ENCODE results near the gene CACNA2D1.
"Not testable (repeated sequence)": the region's sequence is repeated elsewhere in the genome, so short reads cannot be mapped to it uniquely, and the experiment has no call there.

The CACNA2D1 gene

GRCh38 chr7:82393840-82394220 is 49.7 kb downstream of the CACNA2D1 start:
- no peak for DNase-seq (ENCODE audit: insufficient read length, low spot score)

GRCh38 chr7:82393076-82393839 is 50.3 kb downstream of the CACNA2D1 start:
- FAIRE-seq (no peak), DNase-seq (ENCODE audit: insufficient read length, low spot score) (no peak)

More at GRCh38 chr7:82393840-82394220, 49.7 kb downstream of the CACNA2D1 start:
- no peak for FAIRE-seq

GRCh38 chr7:82390936-82391335 is 52.6 kb downstream of the CACNA2D1 start:
- FAIRE-seq (no peak), DNase-seq (ENCODE audit: insufficient read length, low spot score) (no peak)

GRCh38 chr7:82389876-82390275 is 53.7 kb downstream of the CACNA2D1 start:
- DNase-seq (ENCODE audit: insufficient read length, low spot score) (no peak), FAIRE-seq (no peak)

GRCh38 chr7:82388138-82388537 is 55.4 kb downstream of the CACNA2D1 start:
- DNase-seq (ENCODE audit: insufficient read length, low spot score), result no peak
- FAIRE-seq, result no peak

- DNase-seq (ENCODE audit: insufficient read length, low spot score); FAIRE-seq: not testable (repeated sequence)
These were observed 57.0 kb downstream of the CACNA2D1 start for GRCh38 chr7:82386571-82386970.

GRCh38 chr7:82384779-82385178 is 58.8 kb downstream of the CACNA2D1 start:
- no peak for DNase-seq (ENCODE audit: insufficient read length, low spot score)
- no peak for FAIRE-seq

- no peak for DNase-seq (ENCODE audit: insufficient read length, low spot score)
- FAIRE-seq, result no peak
These were observed 59.5 kb downstream of the CACNA2D1 start for GRCh38 chr7:82384051-82384464.

GRCh38 chr7:82382276-82382675 is 61.3 kb downstream of the CACNA2D1 start:
- no peak for DNase-seq (ENCODE audit: insufficient read length, low spot score)
- no peak for FAIRE-seq

- DNase-seq (ENCODE audit: insufficient read length, low spot score), result no peak
- FAIRE-seq, result no peak
These were observed 66.8 kb downstream of the CACNA2D1 start for GRCh38 chr7:82376739-82377138.

- FAIRE-seq, result no peak
- DNase-seq (ENCODE audit: insufficient read length, low spot score), result no peak
These were observed 67.9 kb downstream of the CACNA2D1 start for GRCh38 chr7:82375713-82376112.

- no peak for DNase-seq (ENCODE audit: insufficient read length, low spot score)
- FAIRE-seq, result no peak
These were observed 68.4 kb downstream of the CACNA2D1 start for GRCh38 chr7:82375129-82375528.

GRCh38 chr7:82373926-82374635 is 69.5 kb downstream of the CACNA2D1 start:
- FAIRE-seq, result no peak
- no peak for DNase-seq (ENCODE audit: insufficient read length, low spot score)

GRCh38 chr7:82364671-82365070 is 78.9 kb downstream of the CACNA2D1 start:
- FAIRE-seq (no peak), DNase-seq (ENCODE audit: insufficient read length, low spot score) (no peak)

- no peak for FAIRE-seq
These were observed 79.5 kb downstream of the CACNA2D1 start for GRCh38 chr7:82364048-82364447.

GRCh38 chr7:82362129-82362706 is 81.4 kb downstream of the CACNA2D1 start:
- DNase-seq (ENCODE audit: insufficient read length, low spot score) (no peak), FAIRE-seq (no peak)

More at GRCh38 chr7:82364048-82364447, 79.5 kb downstream of the CACNA2D1 start:
- DNase-seq (ENCODE audit: insufficient read length, low spot score), result no peak

GRCh38 chr7:82360591-82361368 is 82.8 kb downstream of the CACNA2D1 start:
- no peak for FAIRE-seq
- no peak for DNase-seq (ENCODE audit: insufficient read length, low spot score)

- no peak for DNase-seq (ENCODE audit: insufficient read length, low spot score)
- FAIRE-seq, result no peak
These were observed 84.2 kb downstream of the CACNA2D1 start for GRCh38 chr7:82359426-82359825.

- DNase-seq (ENCODE audit: insufficient read length, low spot score), result no peak
- no peak for FAIRE-seq
These were observed 84.7 kb downstream of the CACNA2D1 start for GRCh38 chr7:82358923-82359322.

GRCh38 chr7:82358009-82358578 is 85.5 kb downstream of the CACNA2D1 start:
- DNase-seq (ENCODE audit: insufficient read length, low spot score) (no peak), FAIRE-seq (no peak)

GRCh38 chr7:82348251-82348650 is 95.3 kb downstream of the CACNA2D1 start:
- FAIRE-seq, result no peak
- DNase-seq (ENCODE audit: insufficient read length, low spot score), result no peak

All from GM19239 (cell line).